ENCODE results near the gene TMEM61. TPM values are rescaled to one million over a fixed set of nuclear protein-coding genes. Genes with fewer than 3 reads are reported as not detected.

Gene TMEM61
- total and polyA plus RNA-seq, 11 donors: 0.48 to 1.2 TPM; not detected in 9

GRCh38 chr1:55040933-55041494, 60.6 kb downstream of the TMEM61 start:
- DNase-seq (no peak), ATAC-seq (no peak)
- TF ChIP-seq, protein P1, sequence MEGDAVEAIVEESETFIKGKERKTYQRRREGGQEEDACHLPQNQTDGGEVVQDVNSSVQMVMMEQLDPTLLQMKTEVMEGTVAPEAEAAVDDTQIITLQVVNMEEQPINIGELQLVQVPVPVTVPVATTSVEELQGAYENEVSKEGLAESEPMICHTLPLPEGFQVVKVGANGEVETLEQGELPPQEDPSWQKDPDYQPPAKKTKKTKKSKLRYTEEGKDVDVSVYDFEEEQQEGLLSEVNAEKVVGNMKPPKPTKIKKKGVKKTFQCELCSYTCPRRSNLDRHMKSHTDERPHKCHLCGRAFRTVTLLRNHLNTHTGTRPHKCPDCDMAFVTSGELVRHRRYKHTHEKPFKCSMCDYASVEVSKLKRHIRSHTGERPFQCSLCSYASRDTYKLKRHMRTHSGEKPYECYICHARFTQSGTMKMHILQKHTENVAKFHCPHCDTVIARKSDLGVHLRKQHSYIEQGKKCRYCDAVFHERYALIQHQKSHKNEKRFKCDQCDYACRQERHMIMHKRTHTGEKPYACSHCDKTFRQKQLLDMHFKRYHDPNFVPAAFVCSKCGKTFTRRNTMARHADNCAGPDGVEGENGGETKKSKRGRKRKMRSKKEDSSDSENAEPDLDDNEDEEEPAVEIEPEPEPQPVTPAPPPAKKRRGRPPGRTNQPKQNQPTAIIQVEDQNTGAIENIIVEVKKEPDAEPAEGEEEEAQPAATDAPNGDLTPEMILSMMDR (IDR thresholded peaks at IDR 0.05): no peak
- no peak for TF ChIP-seq POLR2A (IDR thresholded peaks at IDR 0.05)
- Histone ChIP-seq H3K27me3 (peaks cover 10 to 58% (median 32%) of the 10 kb centered on the region in 9 donors), H3K9me3 (no peaks in the 10 kb centered on the region), H3K4me1 (peaks cover 0 to 14% (median 0%) of the 10 kb centered on the region in 12 donors), H3K27ac (no peak overlapping the region), H3K36me3 (no peaks in the 10 kb centered on the region), H3K4me3 (no peak overlapping the region)
- 44 to 54% (median 48%) methylated on average over 5 of the region's 5 CpGs for WGBS, 4 donors
- intact Hi-C loops (cut with DNase I): no loop called here

GRCh38 chr1:55041613-55042012, 61.2 kb downstream of the TMEM61 start:
- Histone ChIP-seq H3K4me3 (no peak overlapping the region), H3K27me3 (peaks cover 10 to 53% (median 32%) of the 10 kb centered on the region in 9 donors), H3K4me1 (peaks cover 0 to 14% (median 0%) of the 10 kb centered on the region in 12 donors), H3K36me3 (no peaks in the 10 kb centered on the region), H3K27ac (no peak overlapping the region), H3K9me3 (no peaks in the 10 kb centered on the region)
- intact Hi-C loops (cut with DNase I): no loop called here
- no peak for TF ChIP-seq POLR2A (IDR thresholded peaks at IDR 0.05)
- TF ChIP-seq, protein P1 (IDR thresholded peaks at IDR 0.05): no peak
- ATAC-seq (no peak), DNase-seq (no peak)
- 63 to 96% (median 73%) methylated on average over 3 of the region's 3 CpGs for WGBS, 4 donors

Other genes with a start within 250 kb of the TMEM61 start
- 1 to 10 TPM; 4.5 to 7.7 (median 5.3) TPM for gene PARS2, start 216.1 kb upstream of the TMEM61 start, total RNA-seq
- 1 to 10 TPM; 1.7 to 4.5 TPM for gene PARS2, start 216.1 kb upstream of the TMEM61 start, polyA plus RNA-seq
- gene TTC22, start 179.3 kb upstream of the TMEM61 start, total RNA-seq: 1 to 10 TPM in 1 of 9 donors, under 1 TPM in 6, not detected in 2; 0.12 to 2.5 (median 0.29) TPM
- under 1 TPM; 0.06 to 0.19 TPM for gene TTC22, start 179.3 kb upstream of the TMEM61 start, polyA plus RNA-seq
- gene DHCR24, start 93.4 kb upstream of the TMEM61 start, total RNA-seq: 10 to 100 TPM; 13.8 to 91.4 (median 25.4) TPM
- 100 to 1,000 TPM in 1 of 2 donors, 1 to 10 TPM in 1; 5.3 to 109 TPM for gene DHCR24, start 93.4 kb upstream of the TMEM61 start, polyA plus RNA-seq
- gene BSND, start 18.3 kb downstream of the TMEM61 start, total RNA-seq: not detected
- gene BSND, start 18.3 kb downstream of the TMEM61 start, polyA plus RNA-seq: not detected
- gene PCSK9, start 58.9 kb downstream of the TMEM61 start, total RNA-seq: under 1 TPM in 1 of 9 donors, not detected in 8; 0.45 TPM
- gene PCSK9, start 58.9 kb downstream of the TMEM61 start, polyA plus RNA-seq: under 1 TPM in 1 of 2 donors, not detected in 1; 0.04 TPM
- gene USP24, start 234.7 kb downstream of the TMEM61 start, total RNA-seq: 10 to 100 TPM; 26.3 to 53.7 (median 36.8) TPM
- 10 to 100 TPM; 13.9 to 15.4 TPM for gene USP24, start 234.7 kb downstream of the TMEM61 start, polyA plus RNA-seq